Hepatocyte (in vitro differentiated cells): ENCODE measurements around the gene TLR7. TPM values are rescaled to one million over a fixed set of nuclear protein-coding genes. Genes with fewer than 3 reads are reported as not detected.

Source experiments
- DNase-seq: peaks from one replicate; pipeline ENCODE4 v3.0.0-alpha.2; 2016; ENCODE audit warnings: low spot score
- H2AFZ ChIP-seq: fragments of 200-600 bp; sonication (generic); 2 replicates; pipeline ENCODE4 v1.6.0; 2016; ENCODE audit warnings: antibody characterized with exemption, mild to moderate bottlenecking
- H3K27ac ChIP-seq: fragments of 200-600 bp; sonication (generic); 2 replicates; pipeline ENCODE4 v1.5.1; 2016; ENCODE audit warnings: mild to moderate bottlenecking
- H3K27me3 ChIP-seq: fragments of 200-600 bp; sonication (generic); 2 replicates; pipeline ENCODE4 v1.6.1; 2016
- H3K36me3 ChIP-seq: fragments of 200-600 bp; sonication (generic); replicated peaks from 2 replicates; pipeline ENCODE4 v1.5.1; 2016; ENCODE audit warnings: low read depth; ENCODE audit not compliant: insufficient read depth
- H3K4me1 ChIP-seq: fragments of 200-600 bp; sonication (generic); 2 replicates; pipeline ENCODE4 v1.5.1; 2016; ENCODE audit warnings: mild to moderate bottlenecking, moderate library complexity; ENCODE audit not compliant: insufficient read depth
- H3K4me2 ChIP-seq: fragments of 200-600 bp; sonication (generic); 2 replicates; pipeline ENCODE4 v1.6.0; 2016
- H3K4me3 ChIP-seq: fragments of 200-600 bp; sonication (generic); 2 replicates; pipeline ENCODE4 v1.5.1; 2016; ENCODE audit warnings: mild to moderate bottlenecking
- H3K79me2 ChIP-seq: fragments of 200-600 bp; sonication (generic); 2 replicates; pipeline ENCODE4 v1.6.0; 2017; ENCODE audit warnings: mild to moderate bottlenecking
- H3K9me2 ChIP-seq: fragments of 200-600 bp; sonication (generic); replicated peaks from 2 replicates; pipeline ENCODE4 v1.6.0; 2017; ENCODE audit warnings: mild to moderate bottlenecking; ENCODE audit not compliant: insufficient read depth
- H3K9me3 ChIP-seq: fragments of 200-600 bp; sonication (generic); 2 replicates; pipeline ENCODE4 v1.5.1; 2016; ENCODE audit warnings: low read depth, mild to moderate bottlenecking
- H4K20me1 ChIP-seq: fragments of 200-600 bp; sonication (generic); 2 replicates; pipeline ENCODE4 v1.6.0; 2016; ENCODE audit warnings: mild to moderate bottlenecking; ENCODE audit not compliant: insufficient read depth, poor library complexity, severe bottlenecking
- EZH2 ChIP-seq: fragments of 200-600 bp; sonication (generic); IDR thresholded peaks from 2 replicates; pipeline ENCODE4 v1.6.1; 2016; ENCODE audit warnings: antibody characterized with exemption, mild to moderate bottlenecking, borderline replicate concordance
- EZH2phosphoT487 ChIP-seq: fragments of 200-600 bp; sonication (generic); IDR thresholded peaks from one replicate; pipeline ENCODE4 v1.6.1; 2018; ENCODE audit warnings: antibody characterized with exemption, mild to moderate bottlenecking, low read depth, moderate library complexity; ENCODE audit not compliant: unreplicated experiment, severe bottlenecking
- WGBS: methylation state at CpG from one replicate; pipeline ENCODE4 v1.1.6; 2016; ENCODE audit warnings: low lambda C conversion rate; ENCODE audit errors: missing lambda C conversion rate; 5-methylcytosine and 5-hydroxymethylcytosine counted together
- polyA plus RNA-seq: library from polyadenylated mRNA; unstranded; fragments of >200 nt; fragmentation: Nextera tagmentation; extraction: Ambion mirVana; gene quantifications from 2 replicates; pipeline ENCODE4 v1.2.1, GENCODE V29; 2016
- total RNA-seq: library from RNA; depleted of rRNA; stranded (reverse); fragments of >200 nt; gene quantifications from 2 replicates; pipeline ENCODE4 v1.2.3, GENCODE V29; 2014
- TF ChIP-seq, protein P1 (sequence below): fragments of 200-600 bp; sonication (generic); IDR thresholded peaks from 2 replicates; pipeline ENCODE4 v1.5.1; 2016; ENCODE audit warnings: antibody characterized with exemption, mild to moderate bottlenecking; ENCODE audit not compliant: poor library complexity

The TLR7 gene
- total and polyA plus RNA-seq, 2 experiments from 2014 or later = 0.60 TPM; not detected in 1

DNA sequence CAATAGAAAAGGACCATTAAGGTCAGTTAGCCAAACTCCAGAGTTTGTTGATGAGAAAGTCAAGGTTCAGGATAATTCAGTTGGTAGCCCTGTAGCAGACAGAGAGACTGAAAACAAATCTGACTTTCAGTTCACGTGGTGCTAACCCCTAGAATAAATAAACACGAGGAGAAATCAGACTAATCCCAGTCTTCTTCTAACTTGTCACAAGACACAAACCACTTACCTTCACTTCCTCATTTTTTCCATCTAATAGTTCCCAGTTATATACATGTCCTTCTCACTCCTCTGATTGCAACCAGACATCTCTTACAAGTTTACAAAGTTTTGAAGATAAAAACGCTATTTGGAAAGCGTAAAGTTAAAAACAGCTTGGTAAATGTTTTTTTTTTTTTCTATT is 7.7 kb downstream of the TLR7 start:
- Histone ChIP-seq H3K4me1 (no peaks in the 10 kb centered on the region), H2AFZ (no peak overlapping the region), H3K9me3 (no peaks in the 10 kb centered on the region), H3K36me3 (no peaks in the 10 kb centered on the region), H3K79me2 (no peaks in the 10 kb centered on the region), H3K27ac (no peak overlapping the region), H3K9me2 (no peaks in the 10 kb centered on the region), H3K4me3 (no peak overlapping the region), H3K27me3 (no peaks in the 10 kb centered on the region), H4K20me1 (no peaks in the 10 kb centered on the region), H3K4me2 (no peak overlapping the region)
- WGBS = 40% methylated on average over 4 of the region's 4 CpGs
- DNase-seq = no peak
- no peak for TF ChIP-seq EZH2

DNA sequence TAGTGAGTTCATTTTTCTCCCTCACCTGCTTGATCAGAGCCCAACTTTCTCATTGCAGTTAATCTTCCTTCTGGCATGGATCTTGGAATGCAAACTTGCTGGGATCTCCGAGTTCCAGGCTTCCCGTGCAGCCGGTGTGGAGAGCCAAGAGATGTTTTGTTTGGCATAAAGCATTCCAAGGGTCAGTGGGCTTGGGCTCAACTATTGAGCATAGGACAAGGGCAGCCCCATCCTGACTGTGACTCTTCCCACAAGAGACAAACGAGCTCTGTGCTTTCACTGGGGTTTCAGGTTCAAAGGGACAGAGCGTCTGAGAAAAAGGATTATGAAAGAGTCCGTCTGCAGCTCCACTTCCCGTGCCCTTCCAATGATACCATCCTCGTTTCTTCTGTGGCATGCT is 10.5 kb downstream of the TLR7 start:
- TF ChIP-seq EZH2 = no peak
- TF ChIP-seq EZH2phosphoT487 = no peak
- TF ChIP-seq, protein P1, sequence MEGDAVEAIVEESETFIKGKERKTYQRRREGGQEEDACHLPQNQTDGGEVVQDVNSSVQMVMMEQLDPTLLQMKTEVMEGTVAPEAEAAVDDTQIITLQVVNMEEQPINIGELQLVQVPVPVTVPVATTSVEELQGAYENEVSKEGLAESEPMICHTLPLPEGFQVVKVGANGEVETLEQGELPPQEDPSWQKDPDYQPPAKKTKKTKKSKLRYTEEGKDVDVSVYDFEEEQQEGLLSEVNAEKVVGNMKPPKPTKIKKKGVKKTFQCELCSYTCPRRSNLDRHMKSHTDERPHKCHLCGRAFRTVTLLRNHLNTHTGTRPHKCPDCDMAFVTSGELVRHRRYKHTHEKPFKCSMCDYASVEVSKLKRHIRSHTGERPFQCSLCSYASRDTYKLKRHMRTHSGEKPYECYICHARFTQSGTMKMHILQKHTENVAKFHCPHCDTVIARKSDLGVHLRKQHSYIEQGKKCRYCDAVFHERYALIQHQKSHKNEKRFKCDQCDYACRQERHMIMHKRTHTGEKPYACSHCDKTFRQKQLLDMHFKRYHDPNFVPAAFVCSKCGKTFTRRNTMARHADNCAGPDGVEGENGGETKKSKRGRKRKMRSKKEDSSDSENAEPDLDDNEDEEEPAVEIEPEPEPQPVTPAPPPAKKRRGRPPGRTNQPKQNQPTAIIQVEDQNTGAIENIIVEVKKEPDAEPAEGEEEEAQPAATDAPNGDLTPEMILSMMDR = no peak
- Histone ChIP-seq H3K79me2 (no peaks in the 10 kb centered on the region), H4K20me1 (no peaks in the 10 kb centered on the region), H3K9me2 (no peaks in the 10 kb centered on the region), H3K4me3 (no peak overlapping the region), H3K4me1 (no peaks in the 10 kb centered on the region), H3K36me3 (no peaks in the 10 kb centered on the region), H3K4me2 (no peak overlapping the region), H3K27me3 (no peaks in the 10 kb centered on the region), H3K27ac (no peak overlapping the region), H3K9me3 (no peaks in the 10 kb centered on the region), H2AFZ (no peak overlapping the region)
- WGBS = 58% methylated on average over 8 of the region's 8 CpGs
- no peak for DNase-seq

DNA sequence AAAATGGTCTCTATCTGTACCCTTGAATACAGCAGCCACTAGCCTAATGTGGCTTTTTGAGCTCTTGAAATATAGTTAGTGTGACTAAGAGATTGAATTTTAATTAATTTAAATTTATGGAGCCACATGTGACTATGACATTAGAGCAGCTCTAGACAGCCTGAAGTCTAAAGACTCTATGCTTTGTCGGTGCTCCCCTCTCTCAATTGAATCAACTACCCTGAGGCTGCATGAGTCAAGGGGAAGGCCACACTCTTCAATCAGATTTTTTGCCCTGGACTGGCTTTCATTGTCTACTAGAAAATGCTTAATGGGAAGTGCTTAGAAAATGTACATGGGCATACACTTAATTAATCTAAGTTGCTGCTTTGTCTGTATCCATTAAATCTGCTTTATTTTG is 11.7 kb downstream of the TLR7 start:
- H3K79me2 ChIP-seq = no peaks in the 10 kb centered on the region
- DNase-seq = no peak
- H3K4me2 ChIP-seq = no peak overlapping the region
- no peak overlapping the region for H2AFZ ChIP-seq
- TF ChIP-seq EZH2phosphoT487 (no peak), EZH2 (no peak)
- TF ChIP-seq, protein P1 = no peak
- no peaks in the 10 kb centered on the region for H3K36me3 ChIP-seq
- H3K27ac ChIP-seq = no peak overlapping the region
- H4K20me1 ChIP-seq = no peaks in the 10 kb centered on the region
- no peak overlapping the region for H3K4me3 ChIP-seq
- no peaks in the 10 kb centered on the region for H3K27me3 ChIP-seq
- 39% methylated on average over 1 of the region's 1 CpG for WGBS
- no peaks in the 10 kb centered on the region for H3K4me1 ChIP-seq
- H3K9me2 ChIP-seq = no peaks in the 10 kb centered on the region
- no peaks in the 10 kb centered on the region for H3K9me3 ChIP-seq

DNA sequence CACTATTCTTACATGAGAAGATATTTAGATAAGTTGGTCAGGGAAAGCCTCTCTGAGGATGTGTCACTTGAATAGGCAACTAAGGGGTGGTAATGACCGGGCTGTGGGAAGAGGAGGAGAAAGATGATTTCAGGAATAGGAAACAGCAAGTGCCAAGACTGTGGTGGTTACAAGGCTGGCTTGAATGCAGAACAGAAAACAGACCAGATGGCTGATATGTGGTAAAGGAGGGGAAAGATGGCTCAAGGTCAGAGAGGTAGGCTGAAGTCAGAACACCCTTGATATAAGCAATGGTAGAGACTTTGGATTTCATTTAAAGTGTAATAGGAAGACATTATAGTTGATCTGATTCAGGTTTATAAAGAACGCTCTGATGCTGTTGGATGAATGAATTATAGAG is 15.0 kb downstream of the TLR7 start:
- WGBS = 81% methylated on average over 2 of the region's 2 CpGs
- Histone ChIP-seq H3K4me2 (no peak overlapping the region), H3K36me3 (no peaks in the 10 kb centered on the region), H3K4me3 (no peak overlapping the region), H3K9me3 (no peaks in the 10 kb centered on the region), H2AFZ (no peak overlapping the region), H3K79me2 (no peaks in the 10 kb centered on the region), H3K4me1 (no peaks in the 10 kb centered on the region), H3K9me2 (no peaks in the 10 kb centered on the region), H3K27me3 (no peaks in the 10 kb centered on the region), H3K27ac (no peak overlapping the region), H4K20me1 (no peaks in the 10 kb centered on the region)
- TF ChIP-seq EZH2phosphoT487 (no peak), EZH2 (no peak)
- no peak for DNase-seq

DNA sequence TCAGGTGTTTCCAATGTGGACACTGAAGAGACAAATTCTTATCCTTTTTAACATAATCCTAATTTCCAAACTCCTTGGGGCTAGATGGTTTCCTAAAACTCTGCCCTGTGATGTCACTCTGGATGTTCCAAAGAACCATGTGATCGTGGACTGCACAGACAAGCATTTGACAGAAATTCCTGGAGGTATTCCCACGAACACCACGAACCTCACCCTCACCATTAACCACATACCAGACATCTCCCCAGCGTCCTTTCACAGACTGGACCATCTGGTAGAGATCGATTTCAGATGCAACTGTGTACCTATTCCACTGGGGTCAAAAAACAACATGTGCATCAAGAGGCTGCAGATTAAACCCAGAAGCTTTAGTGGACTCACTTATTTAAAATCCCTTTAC is 18.6 kb downstream of the TLR7 start:
- H3K9me3 ChIP-seq = no peaks in the 10 kb centered on the region
- DNase-seq = no peak
- H3K4me2 ChIP-seq = no peak overlapping the region
- H3K4me3 ChIP-seq = no peak overlapping the region
- H3K27me3 ChIP-seq = no peaks in the 10 kb centered on the region
- no peaks in the 10 kb centered on the region for H3K36me3 ChIP-seq
- H3K4me1 ChIP-seq = no peaks in the 10 kb centered on the region
- no peaks in the 10 kb centered on the region for H4K20me1 ChIP-seq
- H2AFZ ChIP-seq = no peak overlapping the region
- H3K27ac ChIP-seq = no peak overlapping the region
- H3K79me2 ChIP-seq = no peaks in the 10 kb centered on the region
- H3K9me2 ChIP-seq = no peaks in the 10 kb centered on the region
- WGBS = 52% methylated on average over 5 of the region's 5 CpGs
- TF ChIP-seq EZH2 (no peak), EZH2phosphoT487 (no peak)
- TF ChIP-seq, protein P1 = no peak
